ENCODE results near the gene PICK1. TPM values are rescaled to one million over a fixed set of nuclear protein-coding genes. Genes with fewer than 3 reads are reported as not detected.

The PICK1 gene
- total RNA-seq, 1 experiment from 2014 or later: 26.6 TPM

DNA sequence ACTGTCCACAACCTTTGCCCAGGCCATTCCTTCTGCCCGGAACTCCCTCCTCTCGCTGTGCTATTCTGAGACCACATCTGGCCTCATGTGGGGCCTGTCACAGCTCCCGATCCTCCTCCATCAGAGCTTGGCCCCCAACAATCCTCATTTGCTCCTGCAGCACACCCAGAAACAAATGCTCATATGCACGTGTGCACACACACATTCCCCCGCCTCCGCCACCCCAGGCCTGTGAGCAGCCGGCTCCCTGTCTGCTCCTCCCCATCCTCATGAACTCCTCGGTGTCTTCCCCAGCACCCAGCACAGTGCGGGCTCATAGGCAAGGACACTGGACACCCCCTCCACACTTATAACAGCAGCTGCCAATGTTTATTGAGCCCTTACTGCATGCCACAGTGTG lies 29.7 kb upstream of the PICK1 start:
- Histone ChIP-seq H3K36me3 (ENCODE audit: insufficient read depth, low read length, poor library complexity, severe bottlenecking) (no peaks in the 10 kb centered on the region), H3K27me3 (replicated peaks; ENCODE audit: insufficient read depth, low read depth, low read length, poor library complexity) (no peaks in the 10 kb centered on the region), H3K27ac (ENCODE audit: low read depth, low read length, poor library complexity, severe bottlenecking) (no peak overlapping the region), H3K9me3 (ENCODE audit: low read depth, low read length, poor library complexity, severe bottlenecking) (no peaks in the 10 kb centered on the region), H3K4me1 (ENCODE audit: insufficient read depth, low read length, poor library complexity, severe bottlenecking) (no peaks in the 10 kb centered on the region), H3K4me3 (ENCODE audit: low read depth, low read length, poor library complexity, severe bottlenecking) (no peak overlapping the region)
- no peak for TF ChIP-seq EZH2 (IDR thresholded peaks at IDR 0.05; ENCODE audit: borderline replicate concordance, low read depth, low read length, poor library complexity, severe bottlenecking)
- TF ChIP-seq, protein P1, sequence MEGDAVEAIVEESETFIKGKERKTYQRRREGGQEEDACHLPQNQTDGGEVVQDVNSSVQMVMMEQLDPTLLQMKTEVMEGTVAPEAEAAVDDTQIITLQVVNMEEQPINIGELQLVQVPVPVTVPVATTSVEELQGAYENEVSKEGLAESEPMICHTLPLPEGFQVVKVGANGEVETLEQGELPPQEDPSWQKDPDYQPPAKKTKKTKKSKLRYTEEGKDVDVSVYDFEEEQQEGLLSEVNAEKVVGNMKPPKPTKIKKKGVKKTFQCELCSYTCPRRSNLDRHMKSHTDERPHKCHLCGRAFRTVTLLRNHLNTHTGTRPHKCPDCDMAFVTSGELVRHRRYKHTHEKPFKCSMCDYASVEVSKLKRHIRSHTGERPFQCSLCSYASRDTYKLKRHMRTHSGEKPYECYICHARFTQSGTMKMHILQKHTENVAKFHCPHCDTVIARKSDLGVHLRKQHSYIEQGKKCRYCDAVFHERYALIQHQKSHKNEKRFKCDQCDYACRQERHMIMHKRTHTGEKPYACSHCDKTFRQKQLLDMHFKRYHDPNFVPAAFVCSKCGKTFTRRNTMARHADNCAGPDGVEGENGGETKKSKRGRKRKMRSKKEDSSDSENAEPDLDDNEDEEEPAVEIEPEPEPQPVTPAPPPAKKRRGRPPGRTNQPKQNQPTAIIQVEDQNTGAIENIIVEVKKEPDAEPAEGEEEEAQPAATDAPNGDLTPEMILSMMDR (conservative IDR thresholded peaks at IDR 0.05; ENCODE audit: low read depth, low read length): no peak
- POLR2A ChIA-PET (ENCODE audit: low non-redundant PET): no interaction called here
- intact Hi-C loops (cut with micrococcal nuclease; ENCODE audit: unreplicated experiment): no loop called here
- BruUV-seq (replicated peaks): no TSS peak
- CTCF ChIA-PET: no interaction called here
- no peak for DNase-seq (ENCODE audit: low spot score)

- Histone ChIP-seq H3K9me3 (ENCODE audit: low read depth, low read length, poor library complexity, severe bottlenecking) (no peaks in the 10 kb centered on the region), H3K27ac (ENCODE audit: low read depth, low read length, poor library complexity, severe bottlenecking) (no peak overlapping the region), H3K4me1 (ENCODE audit: insufficient read depth, low read length, poor library complexity, severe bottlenecking) (no peaks in the 10 kb centered on the region), H3K27me3 (replicated peaks; ENCODE audit: insufficient read depth, low read depth, low read length, poor library complexity) (no peaks in the 10 kb centered on the region), H3K36me3 (ENCODE audit: insufficient read depth, low read length, poor library complexity, severe bottlenecking) (no peaks in the 10 kb centered on the region), H3K4me3 (ENCODE audit: low read depth, low read length, poor library complexity, severe bottlenecking) (no peak overlapping the region)
- intact Hi-C loops (cut with micrococcal nuclease; ENCODE audit: unreplicated experiment): no loop called here
- CTCF ChIA-PET: no interaction called here
- no peak for DNase-seq (ENCODE audit: low spot score)
- TF ChIP-seq, protein P1 (conservative IDR thresholded peaks at IDR 0.05; ENCODE audit: low read depth, low read length): no peak
- TF ChIP-seq EZH2 (IDR thresholded peaks at IDR 0.05; ENCODE audit: borderline replicate concordance, low read depth, low read length, poor library complexity, severe bottlenecking): no peak
- POLR2A ChIA-PET (ENCODE audit: low non-redundant PET): no interaction called here
- BruUV-seq (replicated peaks): no TSS peak
Observed at GRCh38 chr22:38028344-38029130, 28.7 kb upstream of the PICK1 start.

GRCh38 chr22:38029370-38029769 lies 27.8 kb upstream of the PICK1 start:
- Histone ChIP-seq H3K4me3 (ENCODE audit: low read depth, low read length, poor library complexity, severe bottlenecking) (no peak overlapping the region), H3K27me3 (replicated peaks; ENCODE audit: insufficient read depth, low read depth, low read length, poor library complexity) (no peaks in the 10 kb centered on the region), H3K9me3 (ENCODE audit: low read depth, low read length, poor library complexity, severe bottlenecking) (no peaks in the 10 kb centered on the region), H3K27ac (ENCODE audit: low read depth, low read length, poor library complexity, severe bottlenecking) (no peak overlapping the region), H3K4me1 (ENCODE audit: insufficient read depth, low read length, poor library complexity, severe bottlenecking) (peaks cover 4% of the 10 kb centered on the region), H3K36me3 (ENCODE audit: insufficient read depth, low read length, poor library complexity, severe bottlenecking) (no peaks in the 10 kb centered on the region)
- ChIA-PET CTCF (no interaction called here), POLR2A (ENCODE audit: low non-redundant PET) (no interaction called here)
- DNase-seq (ENCODE audit: low spot score): no peak
- TF ChIP-seq, protein P1 (conservative IDR thresholded peaks at IDR 0.05; ENCODE audit: low read depth, low read length): no peak
- no peak for TF ChIP-seq EZH2 (IDR thresholded peaks at IDR 0.05; ENCODE audit: borderline replicate concordance, low read depth, low read length, poor library complexity, severe bottlenecking)
- intact Hi-C loops (cut with micrococcal nuclease; ENCODE audit: unreplicated experiment): no loop called here
- no TSS peak for BruUV-seq (replicated peaks)

Data from A673 (cell line).